ENCODE results near the gene SLC39A8. TPM values are rescaled to one million over a fixed set of nuclear protein-coding genes. Genes with fewer than 3 reads are reported as not detected.
A peak's percentile ranks its signal among the peaks of the same experiment; 100 is the strongest.
"Not testable (repeated sequence)": the region's sequence is repeated elsewhere in the genome, so short reads cannot be mapped to it uniquely, and the experiment has no call there.

SLC39A8 gene
- 10 to 100 TPM; 82.0 to 84.2 TPM for total RNA-seq
- polyA plus RNA-seq, result 43.5 TPM

DNA sequence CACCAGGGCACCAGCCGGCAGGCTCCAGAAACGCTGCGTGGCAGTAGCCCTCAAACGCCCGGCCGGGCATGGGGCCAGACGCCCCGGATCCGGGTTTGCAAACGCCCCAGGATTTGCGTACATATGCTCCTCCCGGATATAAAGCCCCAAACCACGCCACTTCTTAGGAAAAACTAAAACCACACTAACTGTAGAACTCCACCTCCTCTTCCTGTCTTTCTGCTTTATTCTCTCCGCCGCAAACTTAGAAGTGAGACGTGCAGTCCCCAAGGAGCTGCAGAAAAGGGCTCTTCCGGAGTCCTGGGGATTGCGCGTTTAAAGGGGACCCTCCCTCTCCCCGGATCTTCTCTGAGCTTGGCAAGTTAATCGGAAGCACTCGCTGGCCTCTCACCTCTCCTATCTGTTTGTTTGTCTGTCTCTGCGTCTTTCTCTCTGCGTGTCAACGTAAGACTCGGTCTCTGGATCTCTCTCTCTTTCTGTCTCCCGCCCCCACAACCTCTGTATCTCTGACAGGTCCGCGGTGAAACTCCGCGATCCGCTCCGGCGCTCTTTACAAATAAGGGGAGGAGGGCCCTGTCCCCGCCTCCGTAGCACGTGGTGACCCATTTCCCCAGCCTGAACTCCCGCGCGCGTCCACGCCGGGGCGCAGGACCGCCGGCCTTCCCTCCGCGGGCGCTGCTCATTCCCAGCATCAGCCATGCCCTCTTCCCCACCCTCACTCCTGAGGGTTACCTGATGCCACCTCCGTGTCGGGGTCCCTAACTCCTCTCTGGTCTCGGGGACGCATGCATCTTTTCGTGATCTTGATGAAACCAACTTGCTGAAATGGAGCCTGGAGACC, at the start of gene SLC39A8:
SLC39A8 (minus strand) TSS at position 529 of the 841 bp plus-strand sequence. CDS start 820 bp downstream, outside the sequence.
- Mint-ChIP-seq H3K27ac (peak within 1 kb of the TSS; percentile 92 to 99 (median 96)), H3K36me3 (peaks cover 0 to 12% (median 0%) of the 10 kb centered on the region in 3 donors), H3K4me3 (peak within 1 kb of the TSS; percentile 90 to 95 (median 91)), H3K4me1 (peaks cover 34 to 51% (median 50%) of the 10 kb centered on the region in 3 donors), H3K27me3 (no peaks in the 10 kb centered on the region), H3K9me3 (no peaks in the 10 kb centered on the region)
- DNase-seq, result peak; percentile 76 to 92 (median 86)
- Histone ChIP-seq H3K27me3 (ENCODE audit: insufficient read depth, low read length, poor library complexity, severe bottlenecking) (no peaks in the 10 kb centered on the region), H3K36me3 (ENCODE audit: insufficient read depth, low read length) (no peaks in the 10 kb centered on the region), H3K9me3 (ENCODE audit: low read length) (no peaks in the 10 kb centered on the region), H3K4me1 (ENCODE audit: insufficient read depth, low read length) (peaks cover 42% of the 10 kb centered on the region), H3K27ac (ENCODE audit: low read depth, low read length) (peak within 1 kb of the TSS; percentile 93), H3K4me3 (ENCODE audit: low read length) (peak within 1 kb of the TSS; percentile 83)
- CTCF ChIA-PET, result interaction anchor here (1.0 to 1.8 kb wide), 8 partner anchors 12 to 266 kb away, joined by 3 to 5 read pairs (median 4); partner anchors contain the start of gene NFKB1
- POLR2A ChIA-PET, result interaction anchor here (0.9 to 1.7 kb wide), 6 partner anchors 86 to 731 kb away, joined by 3 to 6 read pairs (median 4); partner anchors contain the start of genes MANBA, NFKB1 and SLC9B2

DNA sequence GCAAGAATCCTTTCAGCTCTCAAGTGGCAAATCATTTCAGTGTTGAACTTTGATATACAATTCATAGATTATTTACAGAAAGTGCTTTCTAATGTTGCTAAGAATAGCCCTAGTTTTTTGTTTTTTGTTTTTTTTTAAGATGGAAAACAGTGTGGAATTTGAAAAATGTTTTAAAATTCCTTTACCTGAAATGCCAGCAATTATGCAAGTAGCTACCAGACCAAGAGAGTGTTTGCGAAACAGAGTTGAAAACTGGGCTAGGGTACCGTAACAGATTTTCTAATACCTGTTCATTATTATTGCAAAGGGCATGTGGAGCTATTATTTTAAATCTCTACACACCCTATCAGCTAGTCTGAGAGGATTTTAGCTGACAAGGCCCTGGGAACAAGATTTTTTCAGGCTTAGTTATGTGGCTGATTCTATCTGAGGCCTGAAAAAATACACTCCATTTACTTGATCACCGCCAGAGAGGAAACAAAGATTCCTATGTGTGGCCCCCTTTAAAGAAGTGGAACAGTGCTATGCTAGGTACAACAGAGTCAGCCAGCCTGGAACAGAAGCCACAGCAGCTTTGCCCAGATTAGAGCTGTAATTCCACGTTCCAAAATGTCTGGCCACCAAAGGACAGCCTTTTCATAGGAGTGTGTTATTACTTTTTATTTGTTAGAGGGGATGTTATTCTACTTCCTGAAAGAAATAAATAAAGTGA, 46.9 kb upstream of the SLC39A8 start:
- no peaks in the 10 kb centered on the region for H3K4me1 Mint-ChIP-seq

DNA sequence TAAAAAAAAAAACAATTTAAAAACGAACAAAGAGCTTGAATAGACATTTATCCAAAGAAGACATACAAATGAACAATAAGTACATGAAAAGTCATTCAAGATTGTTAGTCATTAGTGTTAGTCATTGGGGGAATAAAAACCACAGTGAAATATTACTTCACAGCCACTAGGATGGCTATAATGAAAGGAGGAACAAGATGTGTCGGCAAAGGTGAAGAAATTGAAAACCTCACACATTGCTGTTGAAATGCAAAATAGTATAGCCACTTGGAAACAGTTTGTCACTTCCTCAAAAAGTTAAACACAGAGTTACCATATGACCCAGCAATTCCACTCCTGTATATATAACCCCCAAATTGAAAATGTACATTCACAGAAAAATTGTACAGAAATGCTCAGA, 45.2 kb upstream of the SLC39A8 start:
- ChIA-PET POLR2A (interaction anchor here (0.6 kb wide), 1 partner anchor 16 kb away, joined by 3 read pairs; no protein-coding TSS in a partner anchor), CTCF (no interaction called here)
- Histone ChIP-seq H3K4me3 (ENCODE audit: low read length) (no peak overlapping the region), H3K9me3 (ENCODE audit: low read length) (no peaks in the 10 kb centered on the region), H3K4me1 (ENCODE audit: insufficient read depth, low read length) (no peaks in the 10 kb centered on the region), H3K36me3 (ENCODE audit: insufficient read depth, low read length) (no peaks in the 10 kb centered on the region), H3K27me3 (ENCODE audit: insufficient read depth, low read length, poor library complexity, severe bottlenecking) (no peaks in the 10 kb centered on the region), H3K27ac (ENCODE audit: low read depth, low read length) (no peak overlapping the region)
- no peaks in the 10 kb centered on the region for H3K4me1 Mint-ChIP-seq
- H3K9me3 Mint-ChIP-seq, result no peaks in the 10 kb centered on the region
- H3K36me3 Mint-ChIP-seq, result no peaks in the 10 kb centered on the region
- H3K27me3 Mint-ChIP-seq, result peaks cover 6 to 20% of the 10 kb centered on the region in 2 donors
- no peak for DNase-seq
- no peak overlapping the region for H3K27ac Mint-ChIP-seq
- no peak overlapping the region for H3K4me3 Mint-ChIP-seq

More for the DNA sequence above, 46.9 kb upstream of the SLC39A8 start:
- no peaks in the 10 kb centered on the region for H3K27me3 ChIP-seq (ENCODE audit: insufficient read depth, low read length, poor library complexity, severe bottlenecking)
- Mint-ChIP-seq H3K4me3 (no peak overlapping the region), H3K27me3 (peaks cover 2 to 13% of the 10 kb centered on the region in 2 donors), H3K27ac (peak overlapping the region in 1 of 8 donors; percentile 14), H3K9me3 (no peaks in the 10 kb centered on the region), H3K36me3 (no peaks in the 10 kb centered on the region)
- no peaks in the 10 kb centered on the region for H3K9me3 ChIP-seq (ENCODE audit: low read length)
- DNase-seq, result no peak
- H3K27ac ChIP-seq (ENCODE audit: low read depth, low read length), result no peak overlapping the region
- no peaks in the 10 kb centered on the region for H3K36me3 ChIP-seq (ENCODE audit: insufficient read depth, low read length)
- CTCF ChIA-PET, result no interaction called here
- POLR2A ChIA-PET, result interaction anchor here (0.7 kb wide), 1 partner anchor 318 kb away, joined by 4 read pairs; no protein-coding TSS in a partner anchor
- H3K4me1 ChIP-seq (ENCODE audit: insufficient read depth, low read length), result no peaks in the 10 kb centered on the region
- H3K4me3 ChIP-seq (ENCODE audit: low read length), result no peak overlapping the region

GRCh38 chr4:102388611-102389010, 43.3 kb upstream of the SLC39A8 start:
- no peaks in the 10 kb centered on the region for H3K36me3 ChIP-seq (ENCODE audit: insufficient read depth, low read length)
- Mint-ChIP-seq H3K4me1 (no peaks in the 10 kb centered on the region), H3K9me3 (no peaks in the 10 kb centered on the region), H3K27ac (no peak overlapping the region), H3K4me3 (no peak overlapping the region), H3K36me3 (no peaks in the 10 kb centered on the region), H3K27me3 (peaks cover 4 to 24% of the 10 kb centered on the region in 2 donors)
- no peak for DNase-seq
- POLR2A ChIA-PET, result no interaction called here
- H3K4me3 ChIP-seq (ENCODE audit: low read length), result no peak overlapping the region
- H3K27me3 ChIP-seq (ENCODE audit: insufficient read depth, low read length, poor library complexity, severe bottlenecking), result no peaks in the 10 kb centered on the region
- no peaks in the 10 kb centered on the region for H3K4me1 ChIP-seq (ENCODE audit: insufficient read depth, low read length)
- CTCF ChIA-PET, result no interaction called here
- H3K9me3 ChIP-seq (ENCODE audit: low read length), result no peaks in the 10 kb centered on the region
- no peak overlapping the region for H3K27ac ChIP-seq (ENCODE audit: low read depth, low read length)

DNA sequence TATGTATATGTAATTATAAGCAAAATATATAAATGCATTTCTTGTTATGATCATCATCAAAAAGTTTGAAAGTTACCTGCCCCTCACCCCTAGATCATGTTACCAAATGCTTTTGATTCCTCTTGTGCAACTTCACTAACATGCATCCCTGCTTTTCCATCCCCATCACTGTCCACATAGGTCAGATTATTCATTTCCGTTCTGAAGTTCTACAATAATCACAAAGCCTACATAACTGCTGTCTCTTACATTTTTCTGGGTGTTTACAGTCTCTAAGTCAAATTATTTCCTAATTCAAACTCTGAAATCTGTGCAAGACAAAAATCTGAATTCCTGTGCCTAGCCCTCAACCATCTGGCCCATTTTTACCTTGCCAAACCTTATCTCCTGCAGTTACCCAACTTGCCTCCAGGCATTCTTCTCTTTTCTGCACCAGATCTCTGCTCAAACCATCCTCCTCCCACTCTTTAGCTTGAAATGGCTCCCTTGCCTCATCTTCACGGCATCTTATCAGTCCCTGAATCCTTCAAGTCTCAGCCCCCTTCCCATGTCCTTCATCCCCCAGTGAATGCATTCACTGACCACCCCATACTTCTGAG, 42.4 kb upstream of the SLC39A8 start:
- H3K36me3 ChIP-seq (ENCODE audit: insufficient read depth, low read length), result no peaks in the 10 kb centered on the region

GRCh38 chr4:102386966-102387365, 41.7 kb upstream of the SLC39A8 start:
- Histone ChIP-seq H3K4me3 (ENCODE audit: low read length) (no peak overlapping the region), H3K9me3 (ENCODE audit: low read length) (no peaks in the 10 kb centered on the region), H3K27ac (ENCODE audit: low read depth, low read length) (no peak overlapping the region), H3K27me3 (ENCODE audit: insufficient read depth, low read length, poor library complexity, severe bottlenecking) (no peaks in the 10 kb centered on the region), H3K4me1 (ENCODE audit: insufficient read depth, low read length) (no peaks in the 10 kb centered on the region), H3K36me3 (ENCODE audit: insufficient read depth, low read length) (no peaks in the 10 kb centered on the region)
- peaks cover 0 to 5% (median 0%) of the 10 kb centered on the region in 3 donors for H3K36me3 Mint-ChIP-seq
- H3K4me1 Mint-ChIP-seq, result no peaks in the 10 kb centered on the region
- no peak overlapping the region for H3K27ac Mint-ChIP-seq
- CTCF ChIA-PET, result no interaction called here
- no peak for DNase-seq
- H3K4me3 Mint-ChIP-seq, result no peak overlapping the region
- H3K9me3 Mint-ChIP-seq, result no peaks in the 10 kb centered on the region
- peaks cover 11 to 36% of the 10 kb centered on the region in 2 donors for H3K27me3 Mint-ChIP-seq
- POLR2A ChIA-PET, result no interaction called here

More for the DNA sequence above, 42.4 kb upstream of the SLC39A8 start:
- peaks cover 0 to 4% (median 0%) of the 10 kb centered on the region in 3 donors for H3K36me3 Mint-ChIP-seq
- H3K9me3 ChIP-seq (ENCODE audit: low read length), result no peaks in the 10 kb centered on the region
- no peak overlapping the region for H3K27ac ChIP-seq (ENCODE audit: low read depth, low read length)
- no peaks in the 10 kb centered on the region for H3K4me1 ChIP-seq (ENCODE audit: insufficient read depth, low read length)
- no peak overlapping the region for H3K4me3 ChIP-seq (ENCODE audit: low read length)
- no peaks in the 10 kb centered on the region for H3K9me3 Mint-ChIP-seq
- no peaks in the 10 kb centered on the region for H3K27me3 ChIP-seq (ENCODE audit: insufficient read depth, low read length, poor library complexity, severe bottlenecking)
- no peak overlapping the region for H3K4me3 Mint-ChIP-seq
- H3K27me3 Mint-ChIP-seq, result peaks cover 9 to 31% of the 10 kb centered on the region in 2 donors
- no peak for DNase-seq
- ChIA-PET CTCF (no interaction called here), POLR2A (no interaction called here)
- H3K27ac Mint-ChIP-seq, result no peak overlapping the region
- no peaks in the 10 kb centered on the region for H3K4me1 Mint-ChIP-seq

DNA sequence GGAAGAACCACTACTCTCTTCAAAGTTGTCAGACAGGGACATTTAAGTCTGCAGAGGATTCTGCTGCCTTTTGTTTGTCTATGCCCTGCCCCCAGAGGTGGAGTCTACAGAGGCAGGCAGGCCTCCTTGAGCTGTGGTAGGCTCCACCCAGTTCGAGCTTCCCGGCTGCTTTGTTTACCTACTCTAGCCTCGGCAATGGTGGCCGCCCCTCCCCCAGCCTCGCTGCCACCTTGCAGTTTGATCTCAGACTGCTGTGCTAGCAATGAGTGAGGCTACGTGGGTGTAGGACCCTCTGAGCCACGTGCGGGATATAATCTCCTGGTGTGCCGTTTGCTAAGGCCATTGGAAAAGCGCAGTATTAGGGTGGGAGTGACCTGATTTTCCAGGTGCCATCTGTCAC, 35.0 kb upstream of the SLC39A8 start:
- Mint-ChIP-seq H3K9me3 (peaks cover 0 to 11% (median 6%) of the 10 kb centered on the region in 5 donors), H3K27me3 (peaks cover 17 to 35% of the 10 kb centered on the region in 2 donors), H3K36me3 (peaks cover 0 to 14% (median 0%) of the 10 kb centered on the region in 3 donors)
- H3K4me3 ChIP-seq (ENCODE audit: low read length); H3K36me3 ChIP-seq (ENCODE audit: insufficient read depth, low read length); H3K9me3 ChIP-seq (ENCODE audit: low read length); POLR2A ChIA-PET; CTCF ChIA-PET; DNase-seq; H3K27ac ChIP-seq (ENCODE audit: low read depth, low read length); H3K27me3 ChIP-seq (ENCODE audit: insufficient read depth, low read length, poor library complexity, severe bottlenecking); H3K27ac Mint-ChIP-seq; H3K4me1 ChIP-seq (ENCODE audit: insufficient read depth, low read length); H3K4me1 Mint-ChIP-seq; H3K4me3 Mint-ChIP-seq: not testable (repeated sequence)
